Peyer's patch (tissue), 4 donors: Measurements from ENCODE around the gene SCAF1. TPM values are rescaled to one million over a fixed set of nuclear protein-coding genes. Genes with fewer than 3 reads are reported as not detected.

ENCODE experiments used
- DNase-seq, 3 donors: peaks; one replicate each; pipeline ENCODE4 v3.0.0-alpha.2; 2017 to 2019
- H3K27ac ChIP-seq, 4 donors: fragments of 200-600 bp; sonication (generic); one replicate each; pipeline ENCODE4 v1.5.1; 2016 to 2019
- H3K27me3 ChIP-seq, 2 donors: fragments of 200-600 bp; sonication (generic); one replicate each; pipeline ENCODE4 v1.5.1; 2019
- H3K36me3 ChIP-seq, 3 donors: fragments of 200-600 bp; sonication (generic); one replicate each; pipeline ENCODE4 v1.5.1; 2016 to 2019
- H3K4me1 ChIP-seq, 4 donors: fragments of 200-600 bp; sonication (generic); one replicate each; pipeline ENCODE4 v1.5.1; 2016 to 2019
- H3K4me3 ChIP-seq, 4 donors: fragments of 200-600 bp; sonication (generic); 1 replicate in 3 of 4; 2 replicates in 1 of 4; pipeline ENCODE4 v1.5.1; 2016 to 2019; ENCODE audit warnings: mild to moderate bottlenecking in 1 of 4
- H3K9me3 ChIP-seq, 4 donors: fragments of 200-600 bp; sonication (generic); one replicate each; pipeline ENCODE4 v1.5.1; 2016 to 2019; ENCODE audit warnings: mild to moderate bottlenecking in 1 of 4
- POLR2A ChIP-seq, 2 donors: fragments of 450-650 bp; IDR thresholded peaks; one replicate each; pipeline ENCODE4 v1.5.1; 2017; ENCODE audit warnings: antibody characterized with exemption in 2 of 2, mild to moderate bottlenecking in 2 of 2, moderate library complexity in 2 of 2
- small RNA-seq, 2 donors: library from RNA; depleted of rRNA; stranded (forward); fragments of <200 nt; gene quantifications; one replicate each; pipeline ENCODE3, GENCODE V24; 2016
- total RNA-seq, 4 donors: library from RNA; depleted of rRNA; stranded (reverse); fragments of >200 nt; gene quantifications; one replicate each; pipeline ENCODE4 v1.1.0, GENCODE V29; 2016
- TF ChIP-seq, protein P1 (sequence below), 6 experiments: fragments of 450-650 bp in 4 of 6; fragments of 200-600 bp in 2 of 6; sonication (generic) in 1 of 6; IDR thresholded peaks; one replicate each; pipeline ENCODE4 v1.5.1; 2017 to 2019; ENCODE audit warnings: antibody characterized with exemption in 6 of 6, mild to moderate bottlenecking in 3 of 6, moderate library complexity in 1 of 6

The SCAF1 gene
- total RNA-seq, 4 donors from 2014 or later, result 25.2 to 49.8 (median 44.0) TPM

DNA sequence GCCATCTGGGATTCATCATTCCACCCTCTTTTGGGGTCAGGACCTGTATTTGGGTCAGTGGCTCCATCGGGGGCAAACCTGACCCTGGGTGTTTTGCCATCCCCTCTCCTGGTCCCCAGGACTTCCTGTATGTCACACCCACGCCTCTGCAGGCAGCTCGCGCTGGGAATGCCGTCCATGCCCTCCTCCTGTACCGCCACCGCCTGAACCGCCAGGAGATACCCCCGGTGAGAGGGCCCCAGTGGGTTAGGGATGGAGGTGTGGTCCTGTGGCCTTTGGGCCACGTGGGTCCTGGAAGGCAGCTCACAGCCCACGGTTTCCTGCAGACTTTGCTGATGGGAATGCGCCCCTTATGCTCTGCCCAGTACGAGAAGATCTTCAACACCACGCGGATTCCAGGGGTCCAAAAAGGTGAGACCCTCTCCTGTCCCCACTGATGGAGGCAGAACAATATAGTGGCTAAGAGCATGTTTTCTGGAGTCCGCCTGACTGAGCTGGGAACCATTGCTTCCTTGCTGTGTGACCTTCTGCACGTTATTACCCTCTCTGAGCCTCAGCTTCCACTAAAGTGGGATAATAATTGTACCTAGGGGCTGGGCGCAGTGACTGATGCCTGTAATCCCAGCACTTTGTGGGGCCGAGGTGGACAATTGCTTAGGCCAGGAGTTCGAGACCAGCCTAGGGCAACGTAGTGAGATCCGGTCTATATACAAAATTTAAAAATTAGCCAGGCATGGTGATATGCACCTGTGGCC lies 63.1 kb downstream of the SCAF1 start:
- no peaks in the 10 kb centered on the region for H3K4me1 ChIP-seq
- H3K36me3 ChIP-seq, result no peaks in the 10 kb centered on the region
- H3K27me3 ChIP-seq, result no peaks in the 10 kb centered on the region
- no peaks in the 10 kb centered on the region for H3K9me3 ChIP-seq
- TF ChIP-seq POLR2A (IDR thresholded peaks at IDR 0.05), result no peak
- TF ChIP-seq, protein P1, sequence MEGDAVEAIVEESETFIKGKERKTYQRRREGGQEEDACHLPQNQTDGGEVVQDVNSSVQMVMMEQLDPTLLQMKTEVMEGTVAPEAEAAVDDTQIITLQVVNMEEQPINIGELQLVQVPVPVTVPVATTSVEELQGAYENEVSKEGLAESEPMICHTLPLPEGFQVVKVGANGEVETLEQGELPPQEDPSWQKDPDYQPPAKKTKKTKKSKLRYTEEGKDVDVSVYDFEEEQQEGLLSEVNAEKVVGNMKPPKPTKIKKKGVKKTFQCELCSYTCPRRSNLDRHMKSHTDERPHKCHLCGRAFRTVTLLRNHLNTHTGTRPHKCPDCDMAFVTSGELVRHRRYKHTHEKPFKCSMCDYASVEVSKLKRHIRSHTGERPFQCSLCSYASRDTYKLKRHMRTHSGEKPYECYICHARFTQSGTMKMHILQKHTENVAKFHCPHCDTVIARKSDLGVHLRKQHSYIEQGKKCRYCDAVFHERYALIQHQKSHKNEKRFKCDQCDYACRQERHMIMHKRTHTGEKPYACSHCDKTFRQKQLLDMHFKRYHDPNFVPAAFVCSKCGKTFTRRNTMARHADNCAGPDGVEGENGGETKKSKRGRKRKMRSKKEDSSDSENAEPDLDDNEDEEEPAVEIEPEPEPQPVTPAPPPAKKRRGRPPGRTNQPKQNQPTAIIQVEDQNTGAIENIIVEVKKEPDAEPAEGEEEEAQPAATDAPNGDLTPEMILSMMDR (IDR thresholded peaks at IDR 0.05), result no peak
- H3K27ac ChIP-seq, result no peak overlapping the region
- no peak overlapping the region for H3K4me3 ChIP-seq
- no peak for DNase-seq

DNA sequence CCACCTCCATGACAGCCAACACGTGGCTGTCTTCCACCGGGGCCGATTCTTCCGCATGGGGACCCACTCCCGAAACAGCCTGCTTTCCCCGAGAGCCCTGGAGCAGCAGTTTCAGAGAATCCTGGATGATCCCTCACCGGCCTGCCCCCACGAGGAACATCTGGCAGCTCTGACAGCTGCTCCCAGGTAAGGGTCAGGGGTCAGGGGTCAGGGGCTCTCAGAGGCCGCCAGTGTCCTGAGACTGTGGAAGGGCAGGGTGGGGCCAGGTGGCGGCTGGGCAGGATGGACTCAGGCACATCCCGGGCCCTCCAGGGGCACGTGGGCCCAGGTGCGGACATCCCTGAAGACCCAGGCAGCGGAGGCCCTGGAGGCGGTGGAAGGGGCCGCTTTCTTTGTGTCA lies 63.9 kb downstream of the SCAF1 start:
- H3K27me3 ChIP-seq, result no peaks in the 10 kb centered on the region
- H3K4me1 ChIP-seq, result no peaks in the 10 kb centered on the region
- no peak for TF ChIP-seq POLR2A (IDR thresholded peaks at IDR 0.05)
- TF ChIP-seq, protein P1 (IDR thresholded peaks at IDR 0.05), result no peak
- H3K9me3 ChIP-seq, result no peaks in the 10 kb centered on the region
- no peak for DNase-seq
- H3K36me3 ChIP-seq, result no peaks in the 10 kb centered on the region
- no peak overlapping the region for H3K27ac ChIP-seq
- no peak overlapping the region for H3K4me3 ChIP-seq

Small RNA genes lying within 50 kb of the gene (small RNA-seq; reads per million reads assigned to genes)
- 0 reads per million in 2 donors for gene MIR5088

Other genes starting within 250 kb of the SCAF1 start
- gene PTH2, start 218.8 kb upstream of the SCAF1 start, total RNA-seq, result not detected
- gene GFY, start 216.8 kb upstream of the SCAF1 start, total RNA-seq, result not detected
- gene SLC17A7, start 200.7 kb upstream of the SCAF1 start, total RNA-seq, result 1 to 10 TPM in 3 of 4 donors, not detected in 1; 1.2 to 2.0 (median 1.7) TPM
- 100 to 1,000 TPM in 3 of 4 donors, 10 to 100 TPM in 1; 96.2 to 229 (median 115) TPM for gene PIH1D1, start 190.4 kb upstream of the SCAF1 start, total RNA-seq
- 10 to 100 TPM; 33.8 to 53.6 (median 49.1) TPM for gene ALDH16A1, start 189.0 kb upstream of the SCAF1 start, total RNA-seq
- 10 to 100 TPM in 1 of 4 donors, 1 to 10 TPM in 3; 2.8 to 22.3 (median 5.0) TPM for gene FLT3LG, start 168.0 kb upstream of the SCAF1 start, total RNA-seq
- gene RPL13A, start 154.6 kb upstream of the SCAF1 start, total RNA-seq, result 1,000 to 10,000 TPM; 1,523 to 3,539 (median 1,798) TPM
- gene RPS11, start 145.8 kb upstream of the SCAF1 start, total RNA-seq, result 1,000 to 10,000 TPM; 1,400 to 3,556 (median 1,785) TPM
- gene FCGRT, start 129.5 kb upstream of the SCAF1 start, total RNA-seq, result 100 to 1,000 TPM; 239 to 985 (median 837) TPM
- 100 to 1,000 TPM in 3 of 4 donors, 10 to 100 TPM in 1; 78.6 to 199 (median 151) TPM for gene RCN3, start 114.2 kb upstream of the SCAF1 start, total RNA-seq
- 10 to 100 TPM; 73.4 to 86.7 (median 80.9) TPM for gene NOSIP, start 61.7 kb upstream of the SCAF1 start, total RNA-seq
- gene PRRG2, start 60.9 kb upstream of the SCAF1 start, total RNA-seq, result 10 to 100 TPM in 3 of 4 donors, 1 to 10 TPM in 1; 1.7 to 20.8 (median 13.1) TPM
- gene PRR12, start 51.0 kb upstream of the SCAF1 start, total RNA-seq, result 10 to 100 TPM; 13.5 to 39.6 (median 28.1) TPM
- 10 to 100 TPM; 17.2 to 48.0 (median 32.4) TPM for gene RRAS, start 2.1 kb upstream of the SCAF1 start, total RNA-seq
- gene IRF3, start 23.6 kb downstream of the SCAF1 start, total RNA-seq, result 100 to 1,000 TPM in 3 of 4 donors, 10 to 100 TPM in 1; 98.6 to 131 (median 120) TPM
- gene BCL2L12, start 23.7 kb downstream of the SCAF1 start, total RNA-seq, result 10 to 100 TPM in 3 of 4 donors, 1 to 10 TPM in 1; 5.3 to 28.9 (median 12.2) TPM
- 100 to 1,000 TPM in 1 of 4 donors, 10 to 100 TPM in 3; 46.9 to 185 (median 80.0) TPM for gene PRMT1, start 35.1 kb downstream of the SCAF1 start, total RNA-seq
- gene ADM5, start 47.4 kb downstream of the SCAF1 start, total RNA-seq, result 1 to 10 TPM in 2 of 4 donors, not detected in 2; 4.4 to 9.1 TPM
- 10 to 100 TPM in 1 of 4 donors, 1 to 10 TPM in 2, not detected in 1; 3.0 to 12.4 (median 5.6) TPM for gene CPT1C, start 48.9 kb downstream of the SCAF1 start, total RNA-seq
- gene TSKS, start 121.1 kb downstream of the SCAF1 start, total RNA-seq, result not detected
- 100 to 1,000 TPM in 1 of 4 donors, 10 to 100 TPM in 3; 57.8 to 102 (median 85.1) TPM for gene AP2A1, start 124.8 kb downstream of the SCAF1 start, total RNA-seq
- gene FUZ, start 171.1 kb downstream of the SCAF1 start, total RNA-seq, result 10 to 100 TPM in 3 of 4 donors, 1 to 10 TPM in 1; 4.1 to 13.8 (median 12.3) TPM
- gene MED25, start 176.1 kb downstream of the SCAF1 start, total RNA-seq, result 10 to 100 TPM; 29.7 to 57.7 (median 41.8) TPM
- gene PTOV1, start 208.9 kb downstream of the SCAF1 start, total RNA-seq, result 100 to 1,000 TPM in 2 of 4 donors, 10 to 100 TPM in 2; 80.0 to 153 (median 95.9) TPM
- 100 to 1,000 TPM in 3 of 4 donors, 10 to 100 TPM in 1; 58.7 to 235 (median 118) TPM for gene PNKP, start 225.4 kb downstream of the SCAF1 start, total RNA-seq
- 10 to 100 TPM; 17.2 to 30.5 (median 23.3) TPM for gene AKT1S1, start 235.1 kb downstream of the SCAF1 start, total RNA-seq
- gene TBC1D17, start 235.5 kb downstream of the SCAF1 start, total RNA-seq, result 10 to 100 TPM; 22.8 to 83.3 (median 62.1) TPM